GM21786 (cell line): ENCODE data around the gene GRIN1.
A peak's percentile ranks its signal among the peaks of the same experiment; 100 is the strongest.
"Not testable (repeated sequence)": the region's sequence is repeated elsewhere in the genome, so short reads cannot be mapped to it uniquely, and the experiment has no call there.

Source experiments
- ATAC-seq: cut with Tn5 transposase; IDR thresholded peaks from one replicate; pipeline ENCODE4 v1.9.1; 2021; ENCODE audit not compliant: unreplicated experiment

Gene GRIN1

GRCh38 chr9:137110911-137111787 is 27.8 kb upstream of the GRIN1 start:
- ATAC-seq, result no peak

GRCh38 chr9:137111788-137112563 is 27.0 kb upstream of the GRIN1 start:
- no peak for ATAC-seq

- no peak for ATAC-seq
These were observed 26.2 kb upstream of the GRIN1 start for GRCh38 chr9:137112564-137113384.

GRCh38 chr9:137113385-137114159 is 25.4 kb upstream of the GRIN1 start:
- ATAC-seq, result no peak

DNA sequence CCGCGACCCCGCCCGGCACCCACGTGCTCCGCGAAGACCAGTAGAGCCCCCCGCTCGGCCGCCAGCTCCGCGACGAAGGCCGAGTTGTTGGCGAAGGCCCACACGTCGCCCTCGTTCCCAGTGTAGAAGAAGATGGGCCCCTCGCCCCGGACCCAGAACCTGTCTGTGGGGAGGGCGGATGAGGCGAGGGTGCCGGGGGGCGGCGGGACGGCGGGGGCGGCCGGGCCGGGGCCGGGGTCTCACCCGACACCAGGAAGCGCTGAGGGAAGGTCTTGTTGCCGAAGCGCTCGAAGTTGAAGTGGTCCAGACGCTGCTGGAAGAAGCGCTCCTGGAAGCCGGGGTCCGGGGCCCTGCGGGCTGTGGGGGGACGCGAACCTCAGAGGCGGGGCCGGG is 24.7 kb upstream of the GRIN1 start:
- ATAC-seq, result peak; percentile 18

GRCh38 chr9:137114613-137115393 is 24.2 kb upstream of the GRIN1 start, which contains the start of gene DPP7:
TSS of gene DPP7 (minus strand) at chr9:137114733. CDS start at chr9:137114713, 20 bp downstream.
- ATAC-seq, result peak; percentile 59

DNA sequence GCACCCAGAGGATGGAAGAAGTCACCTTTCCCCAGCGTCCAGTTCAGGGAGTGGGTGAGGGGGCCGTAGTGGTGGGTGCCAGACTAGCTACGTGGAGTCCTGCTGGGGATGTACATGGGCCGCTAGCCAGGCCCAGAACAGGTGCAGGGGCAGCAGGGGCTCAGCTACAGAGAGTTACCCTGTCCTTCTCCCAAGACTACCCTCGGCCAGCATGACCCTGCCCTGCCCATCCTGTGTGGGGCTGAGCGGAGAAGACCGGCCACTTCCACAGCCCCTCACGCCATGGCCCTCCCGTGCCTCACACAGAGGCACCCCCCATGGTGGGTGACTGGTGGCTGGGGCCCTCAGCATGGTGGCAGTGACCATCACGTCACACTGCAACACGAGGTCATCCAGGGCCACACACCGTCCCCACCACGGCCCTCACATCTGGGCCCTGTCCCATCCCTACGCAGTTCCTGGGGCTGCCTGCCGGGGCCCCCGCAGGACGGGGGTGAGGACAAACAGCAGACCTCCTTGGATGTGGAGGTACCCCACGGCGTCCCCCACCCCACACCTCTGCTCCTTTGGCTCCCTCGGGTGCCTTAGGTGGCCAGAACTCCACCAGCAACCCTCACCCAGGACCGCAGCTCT is 23.4 kb upstream of the GRIN1 start:
- ATAC-seq, result no peak

DNA sequence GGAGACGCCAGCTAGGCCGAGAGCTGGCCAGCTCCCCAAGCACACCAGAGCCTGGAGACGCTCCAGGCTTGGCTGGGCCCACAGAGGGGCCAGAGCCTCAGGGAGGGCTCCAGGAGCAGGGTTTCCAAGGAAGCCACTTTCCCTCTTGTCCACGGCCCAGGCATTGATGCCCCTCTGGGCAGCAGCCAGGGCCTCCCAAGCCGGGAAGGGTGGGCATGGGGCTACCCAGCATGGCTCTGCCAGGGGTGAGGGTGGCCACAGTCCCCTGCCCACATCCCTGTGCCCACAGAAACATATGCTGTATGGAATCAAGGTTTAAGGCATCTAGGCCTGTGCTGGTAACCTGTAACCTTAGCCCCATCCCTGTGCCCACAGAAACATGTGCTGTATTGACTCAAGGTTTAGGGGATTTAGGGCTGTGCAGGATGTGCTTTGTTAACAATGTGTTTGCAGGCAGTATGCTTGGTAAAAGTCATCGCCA is 22.9 kb upstream of the GRIN1 start:
- ATAC-seq, result no peak

GRCh38 chr9:137116728-137117127 is 22.2 kb upstream of the GRIN1 start:
- ATAC-seq, result no peak

DNA sequence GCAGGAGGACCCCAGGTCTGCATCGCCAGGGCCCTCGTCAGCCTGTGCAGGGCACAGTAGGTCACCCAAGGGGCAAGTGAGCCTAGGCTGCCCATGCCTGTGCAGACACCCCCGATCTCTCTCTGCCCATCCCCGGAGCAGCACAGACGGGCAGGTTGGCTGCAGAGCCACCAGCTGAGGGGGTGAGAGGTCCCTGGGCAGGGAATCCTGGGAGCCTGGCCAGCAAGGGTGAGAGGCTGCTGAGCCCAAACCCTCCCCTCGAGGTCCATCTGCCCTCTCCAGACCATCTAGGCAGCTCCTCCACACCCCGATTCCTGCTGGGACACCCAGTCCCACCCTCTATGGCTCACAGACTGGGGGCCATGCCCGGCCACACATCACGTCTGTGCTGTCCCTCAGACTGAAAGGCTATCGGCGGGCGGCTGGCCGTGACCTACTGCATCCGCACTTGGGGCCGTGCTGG is 21.7 kb upstream of the GRIN1 start:
- ATAC-seq, result no peak

- ATAC-seq, result not testable (repeated sequence)
These were observed 20.8 kb upstream of the GRIN1 start for GRCh38 chr9:137118092-137118603.

- ATAC-seq, result not testable (repeated sequence)
These were observed 16.8 kb upstream of the GRIN1 start for GRCh38 chr9:137121927-137122795.

- not testable (repeated sequence) for ATAC-seq
These were observed 16.0 kb upstream of the GRIN1 start for GRCh38 chr9:137122796-137123467.

GRCh38 chr9:137123468-137123837 is 15.5 kb upstream of the GRIN1 start:
- no peak for ATAC-seq

GRCh38 chr9:137123952-137124462 is 14.9 kb upstream of the GRIN1 start:
- not testable (repeated sequence) for ATAC-seq

- no peak for ATAC-seq
These were observed 12.2 kb upstream of the GRIN1 start for GRCh38 chr9:137126786-137127185.
